Esophagus muscularis mucosa (tissue), 4 donors: Measurements from ENCODE around the gene HSDL2. TPM values are rescaled to one million over a fixed set of nuclear protein-coding genes. Genes with fewer than 3 reads are reported as not detected.

Experiments used
- DNase-seq: peaks from one replicate; pipeline ENCODE4 v3.0.0-alpha.2; 2017; ENCODE audit errors: extremely low spot score
- H3K27ac ChIP-seq, 4 donors: fragments of 200-600 bp; sonication (generic); replicated peaks in 1 of 4; 1 replicate in 3 of 4; 2 replicates in 1 of 4; pipeline ENCODE4 v1.5.1; 2016 to 2019; ENCODE audit warnings: mild to moderate bottlenecking in 1 of 4
- H3K27me3 ChIP-seq, 4 donors: fragments of 200-600 bp; sonication (generic); one replicate each; pipeline versions ENCODE4 v1.5.1 to v1.6.0; 2016 to 2019
- H3K36me3 ChIP-seq, 4 donors: fragments of 200-600 bp; sonication (generic); one replicate each; pipeline ENCODE4 v1.5.1; 2016 to 2019
- H3K4me1 ChIP-seq, 4 donors: fragments of 200-600 bp; sonication (generic); one replicate each; pipeline ENCODE4 v1.5.1; 2016 to 2019
- H3K4me3 ChIP-seq, 4 donors: fragments of 200-600 bp; sonication (generic); 1 replicate in 2 of 4; 2 replicates in 2 of 4; pipeline ENCODE4 v1.5.1; 2016 to 2019; ENCODE audit warnings: mild to moderate bottlenecking in 4 of 4, moderate library complexity in 1 of 4
- H3K9me3 ChIP-seq, 4 donors: fragments of 200-600 bp; sonication (generic); 1 replicate in 3 of 4; 2 replicates in 1 of 4; pipeline ENCODE4 v1.5.1; 2016 to 2019
- CTCF ChIP-seq, 3 experiments: fragments of 200-600 bp in 2 of 3; fragments of 450-650 bp in 1 of 3; sonication (generic) in 2 of 3; IDR thresholded peaks; one replicate each; pipeline ENCODE4 v1.5.1; 2017 to 2019; ENCODE audit warnings: antibody characterized with exemption in 3 of 3, mild to moderate bottlenecking in 2 of 3, moderate library complexity in 1 of 3
- EP300 ChIP-seq: sonication (generic); formaldehyde crosslinking; IDR thresholded peaks from one replicate; pipeline ENCODE4 v1.6.1; 2017; ENCODE audit warnings: antibody characterized with exemption
- POLR2A ChIP-seq: fragments of 450-650 bp; IDR thresholded peaks from one replicate; pipeline ENCODE4 v1.6.1; 2017; ENCODE audit warnings: antibody characterized with exemption, moderate library complexity, mild to moderate bottlenecking, low read depth
- POLR2AphosphoS5 ChIP-seq, 2 donors: sonication (generic); formaldehyde crosslinking; IDR thresholded peaks; one replicate each; pipeline ENCODE4 v1.6.1; 2017; ENCODE audit warnings: antibody characterized with exemption in 2 of 2
- WGBS: methylation state at CpG from one replicate; pipeline ENCODE4 v1.1.5; 2018; 5-methylcytosine and 5-hydroxymethylcytosine counted together
- intact Hi-C: fragments of 100-400 bp; cut with DNase I; formaldehyde crosslinking; loops from one replicate; pipeline ENCODE4 v1.15.1; 2023
- total RNA-seq, 4 donors: library from RNA; depleted of rRNA; stranded (reverse); fragments of >200 nt; gene quantifications; one replicate each; pipeline versions ENCODE4 v1.1.0 to v1.2.1, GENCODE V29; 2016

Gene HSDL2
- total RNA-seq, 4 donors from 2014 or later = 34.3 to 73.1 (median 50.0) TPM

- intact Hi-C loops = no loop called here
- Histone ChIP-seq H3K36me3 (peaks cover 9 to 48% (median 26%) of the 10 kb centered on the region in 4 donors), H3K4me1 (no peaks in the 10 kb centered on the region), H3K9me3 (peaks cover 0 to 12% (median 6%) of the 10 kb centered on the region in 4 donors), H3K27me3 (no peaks in the 10 kb centered on the region), H3K27ac (no peak overlapping the region), H3K4me3 (no peak overlapping the region)
- 93% methylated on average over 2 of the region's 2 CpGs for WGBS
- DNase-seq = no peak
- TF ChIP-seq EP300 (no peak), CTCF (IDR thresholded peaks at IDR 0.05) (no peak), POLR2AphosphoS5 (IDR thresholded peaks at IDR 0.05) (no peak), POLR2A (no peak)
Observed at GRCh38 chr9:112473986-112474385, 94.1 kb downstream of the HSDL2 start.

DNA sequence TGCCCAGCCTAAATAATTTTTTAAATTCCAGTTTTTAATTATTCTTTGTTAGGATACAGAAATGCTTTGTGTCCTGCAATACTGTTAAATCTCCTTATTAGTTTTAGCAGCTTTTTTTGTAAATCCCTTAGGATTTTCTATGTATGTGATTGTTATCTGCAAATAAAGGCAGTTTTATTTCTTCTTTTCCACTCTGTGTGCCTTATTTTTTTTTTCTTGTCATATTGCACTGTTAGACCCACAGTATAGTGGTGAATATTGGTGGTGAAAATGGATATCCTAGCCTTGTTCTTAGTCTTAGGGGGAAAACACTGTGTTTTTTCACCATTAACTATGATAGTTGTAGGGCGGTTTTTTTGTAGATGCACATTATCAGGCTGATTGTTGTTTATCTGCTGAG lies 95.4 kb downstream of the HSDL2 start:
- Histone ChIP-seq H3K9me3 (peaks cover 0 to 12% (median 6%) of the 10 kb centered on the region in 4 donors), H3K27ac (no peak overlapping the region), H3K27me3 (no peaks in the 10 kb centered on the region), H3K4me3 (no peak overlapping the region), H3K36me3 (peaks cover 9 to 46% (median 27%) of the 10 kb centered on the region in 4 donors), H3K4me1 (peaks cover 0 to 2% (median 0%) of the 10 kb centered on the region in 4 donors)
- no peak for DNase-seq
- WGBS = 100% methylated on average over 1 of the region's 1 CpG
- intact Hi-C loops = no loop called here
- no peak for TF ChIP-seq EP300
- TF ChIP-seq CTCF (IDR thresholded peaks at IDR 0.05) = no peak
- TF ChIP-seq POLR2AphosphoS5 (IDR thresholded peaks at IDR 0.05) = no peak
- no peak for TF ChIP-seq POLR2A

GRCh38 chr9:112477330-112477729 lies 97.4 kb downstream of the HSDL2 start:
- TF ChIP-seq CTCF (IDR thresholded peaks at IDR 0.05) (no peak), POLR2A (no peak), EP300 (no peak), POLR2AphosphoS5 (IDR thresholded peaks at IDR 0.05) (no peak)
- intact Hi-C loops = no loop called here
- Histone ChIP-seq H3K27me3 (no peaks in the 10 kb centered on the region), H3K27ac (no peak overlapping the region), H3K9me3 (peaks cover 0 to 12% (median 6%) of the 10 kb centered on the region in 4 donors), H3K36me3 (peaks cover 0 to 28% (median 13%) of the 10 kb centered on the region in 4 donors), H3K4me1 (peaks cover 0 to 2% (median 0%) of the 10 kb centered on the region in 4 donors), H3K4me3 (no peak overlapping the region)
- WGBS = 100% methylated on average over 2 of the region's 2 CpGs
- DNase-seq = no peak

DNA sequence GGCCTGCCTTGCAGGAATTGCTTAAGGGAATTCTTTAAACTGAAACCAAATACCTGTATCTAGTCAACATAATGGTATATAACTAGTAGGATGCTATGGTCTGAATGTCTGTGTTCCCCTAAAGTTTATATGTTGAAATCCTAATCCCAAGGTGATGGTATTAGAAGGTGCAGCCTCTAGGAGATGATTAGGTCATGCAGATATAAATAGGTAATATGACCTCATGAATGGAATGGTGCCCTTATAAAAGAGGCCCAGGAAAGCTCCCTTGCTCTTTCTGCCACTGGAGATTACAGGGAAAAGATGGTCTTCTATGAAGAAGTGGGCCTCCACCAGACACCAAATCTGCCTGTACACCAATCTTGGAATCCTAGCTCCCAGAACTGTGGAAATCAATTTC lies 99.3 kb downstream of the HSDL2 start:
- peaks cover 0 to 2% (median 0%) of the 10 kb centered on the region in 4 donors for H3K4me1 ChIP-seq
- H3K4me3 ChIP-seq = no peak overlapping the region
- H3K27me3 ChIP-seq = no peaks in the 10 kb centered on the region
- H3K27ac ChIP-seq = no peak overlapping the region
- peaks cover 0 to 12% (median 6%) of the 10 kb centered on the region in 4 donors for H3K9me3 ChIP-seq
- DNase-seq = no peak
- peaks cover 0 to 12% (median 5%) of the 10 kb centered on the region in 4 donors for H3K36me3 ChIP-seq
- TF ChIP-seq CTCF (IDR thresholded peaks at IDR 0.05) = no peak
- intact Hi-C loops = no loop called here

GRCh38 chr9:112484607-112485006 lies 104.7 kb downstream of the HSDL2 start:
- 79% methylated on average over 2 of the region's 2 CpGs for WGBS
- Histone ChIP-seq H3K36me3 (peaks cover 0 to 3% (median 0%) of the 10 kb centered on the region in 4 donors), H3K27me3 (no peaks in the 10 kb centered on the region), H3K27ac (no peak overlapping the region), H3K4me1 (peaks cover 5 to 20% (median 15%) of the 10 kb centered on the region in 4 donors), H3K9me3 (no peaks in the 10 kb centered on the region), H3K4me3 (no peak overlapping the region)
- no peak for TF ChIP-seq POLR2A
- no peak for TF ChIP-seq POLR2AphosphoS5 (IDR thresholded peaks at IDR 0.05)
- no peak for TF ChIP-seq CTCF (IDR thresholded peaks at IDR 0.05)
- intact Hi-C loops = loop anchor here (5.0 to 10.0 kb wide), 3 partner anchors 107 to 330 kb away; no protein-coding TSS in a partner anchor
- DNase-seq = no peak
